ENCODE data around the gene CCNYL1.

GRCh38 chr2:207724113-207724512 lies 12.7 kb downstream of the CCNYL1 start:
- TF ChIP-seq EZH2 (IDR thresholded peaks at IDR 0.05) (no peak), POLR2AphosphoS5 (IDR thresholded peaks at IDR 0.05; ENCODE audit: borderline replicate concordance, low read depth, low read length) (no peak), FOXP2 (optimal IDR thresholded peaks at IDR 0.05; ENCODE audit: control extremely low read depth, extremely low read length, insufficient read depth) (no peak)
